Measurements from ENCODE around the gene ANAPC16. TPM values are rescaled to one million over a fixed set of nuclear protein-coding genes. Genes with fewer than 3 reads are reported as not detected.
"Not testable (repeated sequence)": the region's sequence is repeated elsewhere in the genome, so short reads cannot be mapped to it uniquely, and the experiment has no call there.

ANAPC16 gene
- total RNA-seq, 2 experiments from 2014 or later = 89.2 to 89.8 TPM

- ATAC-seq (ENCODE audit: low read depth) = no peak
- no peaks in the 10 kb centered on the region for H3K9me3 Mint-ChIP-seq
- H3K27ac Mint-ChIP-seq = peak overlapping the region; percentile 9
- DNase-seq = no peak
- peaks cover 40% of the 10 kb centered on the region for H3K4me1 Mint-ChIP-seq
- no peaks in the 10 kb centered on the region for H3K27me3 Mint-ChIP-seq
- H3K36me3 Mint-ChIP-seq = peaks cover 18% of the 10 kb centered on the region
- no peak overlapping the region for H3K4me3 Mint-ChIP-seq
- POLR2A ChIA-PET = interaction anchor here (0.7 to 4.3 kb wide), 2 partner anchors 136 to 219 kb away, joined by 6 to 12 read pairs; no protein-coding TSS in a partner anchor
Measured at GRCh38 chr10:72220637-72221036, 4.8 kb downstream of the ANAPC16 start.

GRCh38 chr10:72221278-72221677 lies 5.5 kb downstream of the ANAPC16 start:
- Mint-ChIP-seq H3K4me1 (peaks cover 40% of the 10 kb centered on the region), H3K27me3 (no peaks in the 10 kb centered on the region), H3K9me3 (no peaks in the 10 kb centered on the region), H3K4me3 (no peak overlapping the region), H3K36me3 (peaks cover 18% of the 10 kb centered on the region), H3K27ac (no peak overlapping the region)
- no peak for DNase-seq
- POLR2A ChIA-PET = interaction anchor here (0.6 to 4.3 kb wide), 8 partner anchors 27 to 220 kb away, joined by 3 to 12 read pairs (median 5); partner anchors contain the start of gene SPOCK2
- no peak for ATAC-seq (ENCODE audit: low read depth)

DNA sequence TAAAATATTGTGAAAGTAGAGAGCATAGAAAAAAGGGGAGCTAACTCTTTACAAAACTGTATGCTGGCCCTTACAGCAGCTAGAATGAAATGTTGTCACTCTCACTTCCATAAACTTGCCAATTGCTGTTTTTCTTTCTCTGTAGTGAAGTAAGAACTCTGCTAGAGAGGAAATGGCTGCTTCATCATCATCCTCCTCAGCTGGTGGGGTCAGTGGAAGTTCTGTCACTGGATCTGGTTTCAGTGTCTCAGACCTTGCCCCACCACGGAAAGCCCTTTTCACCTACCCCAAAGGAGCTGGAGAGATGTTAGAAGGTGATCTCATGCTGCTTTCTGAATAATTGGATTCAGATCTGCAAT lies 7.9 kb downstream of the ANAPC16 start:
- H3K36me3 Mint-ChIP-seq = peaks cover 28% of the 10 kb centered on the region
- peak overlapping the region; percentile 60 for H3K4me3 Mint-ChIP-seq
- POLR2A ChIA-PET = interaction anchor here (1.0 to 4.3 kb wide), 9 partner anchors 8 to 139 kb away, joined by 3 to 12 read pairs (median 5); no protein-coding TSS in a partner anchor
- H3K27me3 Mint-ChIP-seq = no peaks in the 10 kb centered on the region
- peak overlapping the region; percentile 84 for H3K27ac Mint-ChIP-seq
- H3K9me3 Mint-ChIP-seq = no peaks in the 10 kb centered on the region
- ATAC-seq (ENCODE audit: low read depth) (peak; percentile 18), DNase-seq (no peak)
- peaks cover 41% of the 10 kb centered on the region for H3K4me1 Mint-ChIP-seq

DNA sequence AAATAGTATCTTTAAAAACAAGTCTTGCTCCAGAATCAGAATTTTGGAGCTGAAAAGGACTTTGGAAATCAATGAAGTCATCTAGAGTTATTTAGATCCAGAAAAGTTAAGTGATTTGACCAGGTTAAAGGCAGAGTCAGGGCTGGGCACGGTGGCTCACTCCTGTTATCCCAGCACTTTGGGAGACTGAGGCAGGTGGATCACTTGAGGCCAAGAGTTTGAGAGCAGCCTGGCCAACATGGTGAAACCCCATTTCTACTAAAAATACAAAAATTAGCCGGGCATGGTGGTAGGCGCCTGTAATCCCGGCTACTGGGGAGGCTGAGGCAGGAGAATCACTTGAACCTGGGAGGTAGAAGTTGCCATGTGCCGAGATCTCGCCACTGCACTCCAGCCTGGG lies 8.4 kb downstream of the ANAPC16 start:
- ATAC-seq (ENCODE audit: low read depth); H3K4me3 Mint-ChIP-seq; H3K27me3 Mint-ChIP-seq; H3K9me3 Mint-ChIP-seq; DNase-seq: not testable (repeated sequence)
- H3K27ac Mint-ChIP-seq = peak overlapping the region; percentile 84
- H3K36me3 Mint-ChIP-seq = peaks cover 27% of the 10 kb centered on the region
- POLR2A ChIA-PET = interaction anchor here (0.7 to 4.3 kb wide), 10 partner anchors 8 to 139 kb away, joined by 3 to 12 read pairs (median 5); no protein-coding TSS in a partner anchor
- H3K4me1 Mint-ChIP-seq = peaks cover 38% of the 10 kb centered on the region

DNA sequence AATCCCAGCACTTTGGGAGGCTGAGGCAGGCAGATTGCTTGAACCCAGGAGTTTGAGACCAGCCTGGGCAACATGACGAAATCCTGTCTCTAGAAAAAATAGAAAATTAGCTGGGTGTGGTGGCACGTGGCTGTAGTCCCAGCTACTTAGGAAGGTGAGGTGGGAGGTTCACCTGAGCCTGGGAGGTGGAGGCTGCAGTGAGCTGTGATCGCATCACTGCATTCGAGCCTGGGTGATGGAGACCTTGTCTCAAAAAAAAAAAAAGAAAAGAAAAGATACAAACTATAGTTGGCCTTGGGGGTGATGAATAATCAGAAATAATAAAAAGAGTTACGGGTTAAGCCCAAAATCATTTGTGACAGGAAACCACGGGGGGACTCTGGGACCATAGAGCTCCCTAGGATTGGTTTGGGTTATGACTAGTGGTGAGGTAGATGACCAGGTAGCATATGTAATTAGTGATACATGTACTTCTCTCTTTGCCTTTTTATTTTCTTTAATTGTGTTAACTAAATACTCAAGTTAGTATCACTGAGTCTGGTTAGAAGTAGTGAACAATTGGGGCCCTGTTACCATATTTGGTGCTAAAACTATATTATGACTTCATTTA lies 10.7 kb downstream of the ANAPC16 start:
- no peak for ATAC-seq (ENCODE audit: low read depth)
- POLR2A ChIA-PET = interaction anchor here (0.7 to 1.0 kb wide), 3 partner anchors 10 to 103 kb away, joined by 3 to 4 read pairs (median 3); no protein-coding TSS in a partner anchor
- Mint-ChIP-seq H3K4me1 (peaks cover 42% of the 10 kb centered on the region), H3K27me3 (no peaks in the 10 kb centered on the region), H3K27ac (peak overlapping the region; percentile 40), H3K4me3 (no peak overlapping the region), H3K36me3 (peaks cover 35% of the 10 kb centered on the region), H3K9me3 (no peaks in the 10 kb centered on the region)
- peak; percentile 12 for DNase-seq

- Mint-ChIP-seq H3K36me3 (peaks cover 34% of the 10 kb centered on the region), H3K4me1 (peaks cover 38% of the 10 kb centered on the region), H3K4me3 (no peak overlapping the region), H3K27me3 (no peaks in the 10 kb centered on the region), H3K27ac (no peak overlapping the region), H3K9me3 (no peaks in the 10 kb centered on the region)
- no peak for ATAC-seq (ENCODE audit: low read depth)
- DNase-seq = peak; percentile 2
- POLR2A ChIA-PET = interaction anchor here (0.7 kb wide), 1 partner anchor 134 kb away, joined by 3 read pairs; no protein-coding TSS in a partner anchor
Measured at GRCh38 chr10:72227826-72228225, 12.0 kb downstream of the ANAPC16 start.

DNA sequence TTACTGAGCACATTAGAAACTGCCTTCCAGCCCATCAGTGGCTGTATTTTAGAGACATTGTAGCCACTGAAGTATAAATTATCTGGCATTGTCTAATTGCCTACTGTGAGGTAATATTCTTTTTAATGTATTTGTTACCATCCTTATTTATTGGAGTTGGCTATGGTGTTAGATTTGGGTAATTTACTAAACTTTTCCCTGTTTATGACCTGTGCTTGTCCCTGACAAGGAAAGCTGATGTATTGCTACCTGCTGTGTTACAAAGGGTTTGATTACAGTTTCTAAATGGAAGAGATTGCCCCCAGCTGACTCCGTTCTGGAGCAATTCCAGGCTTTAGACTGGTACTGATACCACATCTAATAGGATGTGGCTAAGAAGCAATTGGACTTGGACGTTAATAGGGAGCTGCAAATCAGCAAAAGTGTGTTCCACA lies 12.5 kb downstream of the ANAPC16 start:
- peaks cover 37% of the 10 kb centered on the region for H3K4me1 Mint-ChIP-seq
- H3K27ac Mint-ChIP-seq = no peak overlapping the region
- DNase-seq = no peak
- POLR2A ChIA-PET = interaction anchor here (0.7 to 2.1 kb wide), 5 partner anchors 11 to 46 kb away, joined by 3 to 9 read pairs (median 5); partner anchors contain the start of genes ANAPC16, ASCC1 and DDIT4
- H3K9me3 Mint-ChIP-seq = no peaks in the 10 kb centered on the region
- H3K4me3 Mint-ChIP-seq = no peak overlapping the region
- no peaks in the 10 kb centered on the region for H3K27me3 Mint-ChIP-seq
- ATAC-seq (ENCODE audit: low read depth) = no peak
- H3K36me3 Mint-ChIP-seq = peaks cover 39% of the 10 kb centered on the region

GRCh38 chr10:72229261-72230251 lies 13.7 kb downstream of the ANAPC16 start:
- H3K4me3 Mint-ChIP-seq = no peak overlapping the region
- POLR2A ChIA-PET = interaction anchor here (0.6 to 2.1 kb wide), 6 partner anchors 9 to 141 kb away, joined by 3 to 9 read pairs (median 4); partner anchors contain the start of gene DDIT4
- no peaks in the 10 kb centered on the region for H3K27me3 Mint-ChIP-seq
- peaks cover 28% of the 10 kb centered on the region for H3K4me1 Mint-ChIP-seq
- DNase-seq (no peak), ATAC-seq (ENCODE audit: low read depth) (no peak)
- peaks cover 37% of the 10 kb centered on the region for H3K36me3 Mint-ChIP-seq
- no peaks in the 10 kb centered on the region for H3K9me3 Mint-ChIP-seq
- no peak overlapping the region for H3K27ac Mint-ChIP-seq

GRCh38 chr10:72233621-72234020 lies 17.8 kb downstream of the ANAPC16 start:
- no peak for DNase-seq
- ATAC-seq (ENCODE audit: low read depth) = no peak
- Mint-ChIP-seq H3K27me3 (no peaks in the 10 kb centered on the region), H3K4me1 (peaks cover 13% of the 10 kb centered on the region), H3K36me3 (peaks cover 45% of the 10 kb centered on the region), H3K27ac (no peak overlapping the region), H3K4me3 (no peak overlapping the region), H3K9me3 (no peaks in the 10 kb centered on the region)
- POLR2A ChIA-PET = interaction anchor here (0.6 kb wide), 1 partner anchor 21 kb away, joined by 3 read pairs; no protein-coding TSS in a partner anchor

DNA sequence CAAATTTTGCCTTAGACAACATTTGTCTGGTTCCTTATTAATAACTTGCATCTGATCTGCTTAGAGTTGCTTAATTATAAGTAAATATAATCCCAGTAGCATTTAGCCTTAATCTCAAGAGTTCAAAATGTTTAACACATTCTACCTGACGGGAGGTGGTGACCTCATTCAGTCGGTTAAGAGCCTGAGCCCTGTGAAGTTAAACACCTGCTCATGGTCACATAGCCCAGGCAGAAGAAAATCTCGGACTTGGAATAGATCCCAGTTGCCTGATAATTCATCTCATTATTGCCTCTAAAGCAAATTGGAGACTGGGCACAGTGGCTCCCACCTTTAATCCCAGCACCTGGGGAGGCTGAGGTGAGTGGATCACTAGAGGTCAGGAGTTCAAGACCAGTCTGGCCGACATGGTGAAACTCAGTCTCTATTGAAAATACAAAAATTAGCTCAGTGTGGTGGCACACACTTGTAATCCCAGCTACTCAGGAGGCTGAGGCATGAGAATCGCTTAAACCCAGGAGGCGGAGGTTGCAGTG lies 18.8 kb downstream of the ANAPC16 start:
- no peak for DNase-seq
- ATAC-seq (ENCODE audit: low read depth) = no peak
- H3K27me3 Mint-ChIP-seq = no peaks in the 10 kb centered on the region
- POLR2A ChIA-PET = no interaction called here
- no peak overlapping the region for H3K4me3 Mint-ChIP-seq
- H3K9me3 Mint-ChIP-seq = no peaks in the 10 kb centered on the region
- peaks cover 9% of the 10 kb centered on the region for H3K4me1 Mint-ChIP-seq
- no peak overlapping the region for H3K27ac Mint-ChIP-seq
- H3K36me3 Mint-ChIP-seq = peaks cover 44% of the 10 kb centered on the region

GRCh38 chr10:72235544-72236279 lies 19.9 kb downstream of the ANAPC16 start:
- ATAC-seq (ENCODE audit: low read depth) (no peak), DNase-seq (no peak)
- Mint-ChIP-seq H3K4me1 (peaks cover 9% of the 10 kb centered on the region), H3K36me3 (peaks cover 40% of the 10 kb centered on the region), H3K4me3 (no peak overlapping the region), H3K27ac (no peak overlapping the region), H3K27me3 (no peaks in the 10 kb centered on the region), H3K9me3 (no peaks in the 10 kb centered on the region)
- POLR2A ChIA-PET = interaction anchor here (0.6 to 2.0 kb wide), 6 partner anchors 9 to 239 kb away, joined by 3 to 9 read pairs (median 3); partner anchors contain the start of genes ANAPC16 and ASCC1

DNA sequence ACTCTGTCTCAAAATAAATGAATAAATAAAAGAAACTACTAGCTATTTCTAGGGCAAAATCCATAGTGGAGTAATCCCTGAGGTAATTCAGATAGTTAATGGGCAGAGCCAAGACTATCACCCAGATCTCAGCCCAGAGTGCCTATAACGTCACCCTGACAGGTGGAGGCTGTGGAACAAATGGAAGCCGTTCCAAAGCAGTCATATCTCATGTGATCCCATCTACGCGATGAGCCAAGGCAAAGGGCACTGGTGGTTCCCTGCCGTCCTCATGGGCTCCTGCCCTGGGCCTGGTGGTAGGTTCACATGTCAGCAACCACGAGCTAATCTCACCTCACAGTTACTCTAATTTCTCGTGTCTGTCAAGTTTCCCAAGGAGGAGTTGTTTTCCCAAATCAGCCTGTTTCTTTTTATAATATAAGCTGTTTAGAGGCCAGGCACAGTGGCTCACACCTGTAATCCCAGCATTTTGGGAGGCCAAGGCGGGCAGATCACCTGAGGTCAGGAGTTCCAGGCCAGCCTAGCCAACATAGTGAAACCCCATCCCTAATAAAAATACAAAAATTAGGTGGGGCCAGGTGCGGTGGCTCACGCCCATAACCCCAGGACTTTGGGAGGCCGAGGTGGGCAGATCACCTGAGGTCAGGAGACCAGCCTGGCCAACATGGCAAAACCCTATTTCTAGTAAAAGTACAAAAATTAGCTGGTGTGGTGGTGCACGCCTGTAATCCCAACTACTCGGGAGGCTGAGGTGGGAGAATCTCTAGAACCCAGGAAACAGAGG lies 22.8 kb downstream of the ANAPC16 start:
- H3K4me1 Mint-ChIP-seq = peaks cover 25% of the 10 kb centered on the region
- peaks cover 29% of the 10 kb centered on the region for H3K36me3 Mint-ChIP-seq
- H3K27ac Mint-ChIP-seq = no peak overlapping the region
- H3K27me3 Mint-ChIP-seq = no peaks in the 10 kb centered on the region
- ATAC-seq (ENCODE audit: low read depth) (no peak), DNase-seq (no peak)
- POLR2A ChIA-PET = interaction anchor here (1.6 kb wide), 1 partner anchor 10 kb away, joined by 3 read pairs; no protein-coding TSS in a partner anchor
- no peak overlapping the region for H3K4me3 Mint-ChIP-seq
- H3K9me3 Mint-ChIP-seq = no peaks in the 10 kb centered on the region
